ENCODE results near the gene MBD3L3. TPM values are rescaled to one million over a fixed set of nuclear protein-coding genes. Genes with fewer than 3 reads are reported as not detected.

Gene MBD3L3
- total RNA-seq, 1 experiment from 2014 or later = not detected

GRCh38 chr19:7088999-7089398 lies 30.5 kb upstream of the MBD3L3 start:
- no peak overlapping the region for H3K9ac ChIP-seq (ENCODE audit: low read length)
- no peak overlapping the region for H2AFZ ChIP-seq (ENCODE audit: low read length)
- no peak overlapping the region for H3K4me2 ChIP-seq (ENCODE audit: low read depth, low read length, poor library complexity, severe bottlenecking)
- no peaks in the 10 kb centered on the region for H3K27me3 ChIP-seq (ENCODE audit: low read length)
- H3K9me2 ChIP-seq (replicated peaks; ENCODE audit: insufficient read depth, low read length) = no peaks in the 10 kb centered on the region
- no peak overlapping the region for H3K4me3 ChIP-seq (ENCODE audit: low read length)
- H3K9me3 ChIP-seq (ENCODE audit: low read length) = peaks cover 17% of the 10 kb centered on the region
- H3K79me2 ChIP-seq (ENCODE audit: low read length) = no peaks in the 10 kb centered on the region
- peaks cover 9% of the 10 kb centered on the region for H3K36me3 ChIP-seq (ENCODE audit: insufficient read depth, low read length)
- H4K20me1 ChIP-seq (ENCODE audit: insufficient read depth, low read depth, low read length) = no peaks in the 10 kb centered on the region
- no peak for DNase-seq
- no peaks in the 10 kb centered on the region for H3K4me1 ChIP-seq (ENCODE audit: low read length)
- no peak overlapping the region for H3K27ac ChIP-seq (ENCODE audit: low read length)

- Histone ChIP-seq H3K4me2 (ENCODE audit: low read depth, low read length, poor library complexity, severe bottlenecking) (no peak overlapping the region), H2AFZ (ENCODE audit: low read length) (no peak overlapping the region), H3K9me3 (ENCODE audit: low read length) (peaks cover 56% of the 10 kb centered on the region), H3K79me2 (ENCODE audit: low read length) (no peaks in the 10 kb centered on the region), H4K20me1 (ENCODE audit: insufficient read depth, low read depth, low read length) (no peaks in the 10 kb centered on the region), H3K27ac (ENCODE audit: low read length) (no peak overlapping the region), H3K4me1 (ENCODE audit: low read length) (no peaks in the 10 kb centered on the region), H3K36me3 (ENCODE audit: insufficient read depth, low read length) (peaks cover 64% of the 10 kb centered on the region), H3K9ac (ENCODE audit: low read length) (no peak overlapping the region), H3K9me2 (replicated peaks; ENCODE audit: insufficient read depth, low read length) (no peaks in the 10 kb centered on the region), H3K27me3 (ENCODE audit: low read length) (no peaks in the 10 kb centered on the region), H3K4me3 (ENCODE audit: low read length) (peak overlapping the region; percentile 6; the same call in 1 of the 2 replicates)
- peak; percentile 63 for DNase-seq
Observed at GRCh38 chr19:7083076-7083956, 24.8 kb upstream of the MBD3L3 start.

GRCh38 chr19:7078008-7078407 lies 19.5 kb upstream of the MBD3L3 start:
- Histone ChIP-seq H3K27me3 (ENCODE audit: low read length) (no peaks in the 10 kb centered on the region), H3K79me2 (ENCODE audit: low read length) (0 out of 2 replicates have a peak, but pooled peaks cover 7% of the 10 kb centered on the region), H3K36me3 (ENCODE audit: insufficient read depth, low read length) (peaks cover 91% of the 10 kb centered on the region), H4K20me1 (ENCODE audit: insufficient read depth, low read depth, low read length) (no peaks in the 10 kb centered on the region), H3K9ac (ENCODE audit: low read length) (no peak overlapping the region), H3K9me2 (replicated peaks; ENCODE audit: insufficient read depth, low read length) (no peaks in the 10 kb centered on the region), H3K4me1 (ENCODE audit: low read length) (no peaks in the 10 kb centered on the region), H3K4me2 (ENCODE audit: low read depth, low read length, poor library complexity, severe bottlenecking) (no peak overlapping the region), H2AFZ (ENCODE audit: low read length) (no peak overlapping the region), H3K4me3 (ENCODE audit: low read length) (no peak overlapping the region), H3K27ac (ENCODE audit: low read length) (no peak overlapping the region), H3K9me3 (ENCODE audit: low read length) (peaks cover 46% of the 10 kb centered on the region)
- DNase-seq = no peak

- H3K27ac ChIP-seq (ENCODE audit: low read length) = no peak overlapping the region
- DNase-seq = no peak
- H2AFZ ChIP-seq (ENCODE audit: low read length) = no peak overlapping the region
- H3K9me3 ChIP-seq (ENCODE audit: low read length) = peaks cover 34% of the 10 kb centered on the region
- no peak overlapping the region for H3K9ac ChIP-seq (ENCODE audit: low read length)
- H3K4me1 ChIP-seq (ENCODE audit: low read length) = no peaks in the 10 kb centered on the region
- H4K20me1 ChIP-seq (ENCODE audit: insufficient read depth, low read depth, low read length) = no peaks in the 10 kb centered on the region
- H3K9me2 ChIP-seq (replicated peaks; ENCODE audit: insufficient read depth, low read length) = no peaks in the 10 kb centered on the region
- no peak overlapping the region for H3K4me3 ChIP-seq (ENCODE audit: low read length)
- peaks cover 83% of the 10 kb centered on the region for H3K36me3 ChIP-seq (ENCODE audit: insufficient read depth, low read length)
- peaks cover 10% of the 10 kb centered on the region for H3K79me2 ChIP-seq (ENCODE audit: low read length)
- H3K27me3 ChIP-seq (ENCODE audit: low read length) = no peaks in the 10 kb centered on the region
- no peak overlapping the region for H3K4me2 ChIP-seq (ENCODE audit: low read depth, low read length, poor library complexity, severe bottlenecking)
Observed at GRCh38 chr19:7076151-7076550, 17.7 kb upstream of the MBD3L3 start.

GRCh38 chr19:7074705-7075282 lies 16.3 kb upstream of the MBD3L3 start:
- no peak overlapping the region for H3K4me2 ChIP-seq (ENCODE audit: low read depth, low read length, poor library complexity, severe bottlenecking)
- peaks cover 6% of the 10 kb centered on the region for H3K4me1 ChIP-seq (ENCODE audit: low read length)
- no peak overlapping the region for H3K27ac ChIP-seq (ENCODE audit: low read length)
- H3K27me3 ChIP-seq (ENCODE audit: low read length) = no peaks in the 10 kb centered on the region
- DNase-seq = no peak
- H3K79me2 ChIP-seq (ENCODE audit: low read length) = peaks cover 24% of the 10 kb centered on the region
- peaks cover 22% of the 10 kb centered on the region for H3K9me3 ChIP-seq (ENCODE audit: low read length)
- H3K9ac ChIP-seq (ENCODE audit: low read length) = no peak overlapping the region
- H2AFZ ChIP-seq (ENCODE audit: low read length) = no peak overlapping the region
- no peaks in the 10 kb centered on the region for H4K20me1 ChIP-seq (ENCODE audit: insufficient read depth, low read depth, low read length)
- peaks cover 75% of the 10 kb centered on the region for H3K36me3 ChIP-seq (ENCODE audit: insufficient read depth, low read length)
- H3K4me3 ChIP-seq (ENCODE audit: low read length) = no peak overlapping the region
- H3K9me2 ChIP-seq (replicated peaks; ENCODE audit: insufficient read depth, low read length) = no peaks in the 10 kb centered on the region

- Histone ChIP-seq H3K9me3 (ENCODE audit: low read length) (peaks cover 13% of the 10 kb centered on the region), H3K27ac (ENCODE audit: low read length) (no peak overlapping the region), H3K36me3 (ENCODE audit: insufficient read depth, low read length) (peaks cover 54% of the 10 kb centered on the region), H2AFZ (ENCODE audit: low read length) (no peak overlapping the region), H3K4me1 (ENCODE audit: low read length) (peaks cover 6% of the 10 kb centered on the region), H3K4me3 (ENCODE audit: low read length) (no peak overlapping the region), H4K20me1 (ENCODE audit: insufficient read depth, low read depth, low read length) (no peaks in the 10 kb centered on the region), H3K9ac (ENCODE audit: low read length) (no peak overlapping the region), H3K79me2 (ENCODE audit: low read length) (peaks cover 24% of the 10 kb centered on the region), H3K4me2 (ENCODE audit: low read depth, low read length, poor library complexity, severe bottlenecking) (no peak overlapping the region), H3K9me2 (replicated peaks; ENCODE audit: insufficient read depth, low read length) (no peaks in the 10 kb centered on the region), H3K27me3 (ENCODE audit: low read length) (no peaks in the 10 kb centered on the region)
- peak; percentile 38 for DNase-seq
Observed at GRCh38 chr19:7072541-7072940, 14.1 kb upstream of the MBD3L3 start.

- H3K4me3 ChIP-seq (ENCODE audit: low read length) = peak overlapping the region; percentile 93
- H3K4me1 ChIP-seq (ENCODE audit: low read length) = peaks cover 6% of the 10 kb centered on the region
- peaks cover 28% of the 10 kb centered on the region for H3K36me3 ChIP-seq (ENCODE audit: insufficient read depth, low read length)
- peak overlapping the region; percentile 95 for H2AFZ ChIP-seq (ENCODE audit: low read length)
- H3K4me2 ChIP-seq (ENCODE audit: low read depth, low read length, poor library complexity, severe bottlenecking) = peak overlapping the region; percentile 88
- H3K9ac ChIP-seq (ENCODE audit: low read length) = peak overlapping the region; percentile 89
- DNase-seq = no peak
- H4K20me1 ChIP-seq (ENCODE audit: insufficient read depth, low read depth, low read length) = no peaks in the 10 kb centered on the region
- H3K79me2 ChIP-seq (ENCODE audit: low read length) = peaks cover 20% of the 10 kb centered on the region
- no peaks in the 10 kb centered on the region for H3K27me3 ChIP-seq (ENCODE audit: low read length)
- no peaks in the 10 kb centered on the region for H3K9me2 ChIP-seq (replicated peaks; ENCODE audit: insufficient read depth, low read length)
- peaks cover 4% of the 10 kb centered on the region; the same call in 1 of the 2 replicates for H3K9me3 ChIP-seq (ENCODE audit: low read length)
- peak overlapping the region; percentile 51 for H3K27ac ChIP-seq (ENCODE audit: low read length)
Observed at GRCh38 chr19:7069904-7070226, 11.4 kb upstream of the MBD3L3 start.

- Histone ChIP-seq H3K79me2 (ENCODE audit: low read length) (peaks cover 20% of the 10 kb centered on the region), H4K20me1 (ENCODE audit: insufficient read depth, low read depth, low read length) (no peaks in the 10 kb centered on the region), H3K9me3 (ENCODE audit: low read length) (peaks cover 4% of the 10 kb centered on the region; the same call in 1 of the 2 replicates), H3K36me3 (ENCODE audit: insufficient read depth, low read length) (peaks cover 23% of the 10 kb centered on the region), H3K9me2 (replicated peaks; ENCODE audit: insufficient read depth, low read length) (no peaks in the 10 kb centered on the region), H3K4me1 (ENCODE audit: low read length) (peaks cover 6% of the 10 kb centered on the region), H3K27ac (ENCODE audit: low read length) (peak within 1 kb of the TSS; percentile 51), H2AFZ (ENCODE audit: low read length) (peak within 1 kb of the TSS; percentile 95), H3K4me3 (ENCODE audit: low read length) (peak within 1 kb of the TSS; percentile 93), H3K4me2 (ENCODE audit: low read depth, low read length, poor library complexity, severe bottlenecking) (peak within 1 kb of the TSS; percentile 88), H3K9ac (ENCODE audit: low read length) (peak within 1 kb of the TSS; percentile 89), H3K27me3 (ENCODE audit: low read length) (no peaks in the 10 kb centered on the region)
- DNase-seq = peak; percentile 99
Observed at GRCh38 chr19:7069042-7069903, 10.8 kb upstream of the MBD3L3 start, which contains the start of gene ZNF557. Gene ZNF557 (plus strand): TSS chr19:7069703. CDS start chr19:7075075, 5,372 bp downstream.

Data from Karpas-422 (cell line).